Measurements from ENCODE around the gene PDCD1. TPM values are rescaled to one million over a fixed set of nuclear protein-coding genes. Genes with fewer than 3 reads are reported as not detected.

PDCD1 gene
- polyA plus RNA-seq, 1 donor = 0.31 TPM

DNA sequence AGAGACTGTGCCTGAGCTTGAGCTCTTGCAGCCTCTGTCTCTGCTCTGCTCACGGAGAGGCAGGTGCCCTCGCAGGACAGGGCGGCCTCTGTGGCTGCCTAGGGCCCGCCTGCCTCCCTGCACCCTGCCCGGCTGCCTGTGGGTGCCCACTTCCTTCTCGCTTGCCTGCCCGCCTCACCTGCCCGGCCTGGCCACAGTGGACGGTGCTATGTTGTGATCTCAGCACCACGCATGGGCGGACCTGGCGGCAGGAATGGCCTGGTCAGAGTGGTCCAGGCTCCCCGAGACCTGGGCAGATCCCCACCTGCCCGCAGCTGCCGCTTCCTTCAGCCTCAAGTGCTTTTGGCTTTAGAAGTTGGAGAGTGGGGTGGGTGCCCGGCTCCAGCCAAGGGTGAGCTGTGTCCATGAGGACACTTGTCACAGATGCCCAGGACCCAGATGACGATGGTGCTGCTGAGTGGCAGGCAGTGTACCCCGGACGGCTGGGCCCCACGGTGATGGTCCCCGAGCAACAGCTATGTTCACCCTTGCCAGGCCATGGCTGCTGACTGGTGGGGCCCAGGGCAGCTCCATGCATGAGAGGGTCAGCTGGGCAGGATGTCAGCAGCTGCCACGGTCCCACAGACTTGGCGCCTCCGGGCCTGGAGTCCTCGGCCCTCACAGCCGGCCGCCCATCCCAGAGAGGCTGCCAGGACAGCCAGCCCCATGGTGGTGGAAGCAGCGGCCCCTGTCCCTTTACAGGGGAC lies 36.2 kb upstream of the PDCD1 start:
- Histone ChIP-seq H3K36me3 (ENCODE audit: control insufficient read depth, insufficient read depth, low read length) (no peaks in the 10 kb centered on the region), H3K27ac (ENCODE audit: low read length) (no peak overlapping the region), H3K4me1 (ENCODE audit: control insufficient read depth, insufficient read depth, low read length) (no peaks in the 10 kb centered on the region), H3K27me3 (ENCODE audit: control insufficient read depth, insufficient read depth, low read length) (no peaks in the 10 kb centered on the region), H3K4me3 (ENCODE audit: low read length) (no peak overlapping the region), H3K9me3 (ENCODE audit: control insufficient read depth, low read depth, low read length) (no peaks in the 10 kb centered on the region)
- no peak for DNase-seq
- WGBS (ENCODE audit: insufficient coverage, low lambda C conversion rate) = no CpG with 5 or more reads among the region's 28 CpGs

DNA sequence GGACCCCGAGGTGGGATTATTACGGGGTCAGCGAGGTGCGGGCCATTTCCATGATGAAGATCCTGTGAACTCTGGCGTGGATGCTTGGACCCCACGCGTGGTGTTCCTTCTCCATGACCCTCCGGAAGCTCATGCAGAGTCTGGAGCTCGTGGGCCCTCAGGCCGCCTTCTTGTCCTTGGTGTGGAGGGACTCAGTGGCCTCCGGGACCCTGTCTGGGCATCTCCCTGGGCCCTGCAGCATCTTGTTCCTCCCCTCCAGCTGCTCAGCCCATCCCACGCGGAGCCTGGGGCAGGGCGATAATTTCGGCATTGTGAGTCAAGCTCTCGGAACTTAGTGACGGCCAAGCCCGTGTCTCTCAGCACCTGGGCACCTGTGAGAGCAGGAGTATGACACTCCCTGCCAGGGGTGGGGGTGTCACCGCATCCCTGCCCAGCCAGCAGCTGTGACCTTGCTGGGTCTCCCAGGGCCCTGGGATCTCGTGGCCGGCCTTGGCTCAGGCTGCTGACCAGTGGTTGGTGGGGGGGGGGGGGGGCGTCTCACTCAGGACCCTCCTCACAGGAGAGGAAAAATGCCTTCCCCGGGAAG lies 35.5 kb upstream of the PDCD1 start:
- Histone ChIP-seq H3K27me3 (ENCODE audit: control insufficient read depth, insufficient read depth, low read length) (no peaks in the 10 kb centered on the region), H3K4me1 (ENCODE audit: control insufficient read depth, insufficient read depth, low read length) (no peaks in the 10 kb centered on the region), H3K4me3 (ENCODE audit: low read length) (no peak overlapping the region), H3K9me3 (ENCODE audit: control insufficient read depth, low read depth, low read length) (no peaks in the 10 kb centered on the region), H3K27ac (ENCODE audit: low read length) (no peak overlapping the region), H3K36me3 (ENCODE audit: control insufficient read depth, insufficient read depth, low read length) (no peaks in the 10 kb centered on the region)
- WGBS (ENCODE audit: insufficient coverage, low lambda C conversion rate) = no CpG with 5 or more reads among the region's 23 CpGs
- no peak for DNase-seq

DNA sequence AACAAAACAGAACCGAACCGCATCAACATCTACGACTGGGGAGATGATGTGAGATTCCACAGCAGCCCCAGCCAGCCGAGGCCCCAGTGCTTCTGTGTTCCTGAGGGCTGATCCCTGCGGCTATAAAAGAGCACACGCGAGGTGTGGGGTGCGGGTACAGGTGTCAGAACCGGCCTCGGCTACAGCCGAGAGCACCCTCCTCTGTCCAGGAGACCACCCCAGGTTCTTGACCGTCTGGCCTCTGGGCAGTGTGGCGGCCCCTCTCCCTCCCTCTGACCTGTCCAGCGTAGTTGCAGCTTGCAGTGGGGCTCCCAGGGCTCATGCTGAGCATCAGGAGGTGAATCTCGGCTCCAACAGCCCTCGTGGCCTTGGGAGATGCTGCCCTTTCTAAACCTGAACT lies 34.6 kb upstream of the PDCD1 start:
- 60% methylated on average over 1 of the region's 16 CpGs for WGBS (ENCODE audit: insufficient coverage, low lambda C conversion rate)
- H3K4me1 ChIP-seq (ENCODE audit: control insufficient read depth, insufficient read depth, low read length) = no peaks in the 10 kb centered on the region
- no peak overlapping the region for H3K27ac ChIP-seq (ENCODE audit: low read length)
- H3K36me3 ChIP-seq (ENCODE audit: control insufficient read depth, insufficient read depth, low read length) = no peaks in the 10 kb centered on the region
- H3K9me3 ChIP-seq (ENCODE audit: control insufficient read depth, low read depth, low read length) = no peaks in the 10 kb centered on the region
- H3K27me3 ChIP-seq (ENCODE audit: control insufficient read depth, insufficient read depth, low read length) = no peaks in the 10 kb centered on the region
- no peak overlapping the region for H3K4me3 ChIP-seq (ENCODE audit: low read length)
- no peak for DNase-seq

DNA sequence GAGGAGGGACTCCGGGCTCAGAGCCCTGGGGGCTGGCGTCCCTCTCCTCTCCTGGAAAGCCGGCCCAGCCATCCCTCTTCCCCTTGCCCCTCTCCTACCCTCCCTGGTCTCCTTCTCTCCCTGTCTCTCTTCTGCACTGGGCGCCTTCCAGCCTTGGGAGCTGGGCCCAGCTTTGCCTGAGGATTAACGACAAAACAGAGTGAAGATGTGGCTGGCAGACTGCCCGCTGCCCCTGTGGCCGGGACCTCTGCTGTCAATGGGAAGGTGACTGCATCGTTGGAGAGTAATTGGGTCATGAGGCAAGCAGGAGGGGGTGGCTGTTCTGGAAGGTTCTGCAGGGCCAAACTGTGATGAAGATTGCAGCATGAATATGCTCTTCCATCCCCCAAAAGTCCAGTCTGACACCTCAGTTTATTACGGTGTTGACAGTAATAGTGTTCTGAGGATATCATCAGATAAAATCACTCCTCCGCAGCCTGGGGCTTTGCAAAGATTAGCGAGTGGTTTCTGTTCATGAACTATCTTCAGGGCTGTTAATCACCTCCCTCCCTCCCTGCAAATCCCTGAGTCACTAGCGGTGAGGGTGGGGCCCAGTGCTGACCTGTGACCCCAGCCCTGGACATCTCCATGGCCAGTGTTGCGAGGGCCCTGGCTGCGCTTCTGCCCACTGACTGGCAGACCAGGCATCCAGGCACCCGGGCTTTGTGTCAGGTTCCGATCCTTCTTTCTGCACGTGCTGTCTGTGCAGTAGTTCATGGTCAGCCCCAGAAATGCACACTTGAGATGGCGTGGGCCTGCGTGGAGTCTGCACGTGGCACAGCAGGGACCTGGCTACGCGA lies 33.8 kb upstream of the PDCD1 start:
- WGBS (ENCODE audit: insufficient coverage, low lambda C conversion rate) = 100% methylated on average over 1 of the region's 22 CpGs
- no peaks in the 10 kb centered on the region for H3K27me3 ChIP-seq (ENCODE audit: control insufficient read depth, insufficient read depth, low read length)
- no peak for DNase-seq
- no peak overlapping the region for H3K27ac ChIP-seq (ENCODE audit: low read length)
- no peaks in the 10 kb centered on the region for H3K9me3 ChIP-seq (ENCODE audit: control insufficient read depth, low read depth, low read length)
- no peak overlapping the region for H3K4me3 ChIP-seq (ENCODE audit: low read length)
- H3K4me1 ChIP-seq (ENCODE audit: control insufficient read depth, insufficient read depth, low read length) = no peaks in the 10 kb centered on the region
- no peaks in the 10 kb centered on the region for H3K36me3 ChIP-seq (ENCODE audit: control insufficient read depth, insufficient read depth, low read length)

- Histone ChIP-seq H3K9me3 (ENCODE audit: control insufficient read depth, low read depth, low read length) (no peaks in the 10 kb centered on the region), H3K4me1 (ENCODE audit: control insufficient read depth, insufficient read depth, low read length) (no peaks in the 10 kb centered on the region), H3K27ac (ENCODE audit: low read length) (no peak overlapping the region), H3K36me3 (ENCODE audit: control insufficient read depth, insufficient read depth, low read length) (no peaks in the 10 kb centered on the region), H3K4me3 (ENCODE audit: low read length) (no peak overlapping the region), H3K27me3 (ENCODE audit: control insufficient read depth, insufficient read depth, low read length) (no peaks in the 10 kb centered on the region)
- 100% methylated on average over 1 of the region's 3 CpGs for WGBS (ENCODE audit: insufficient coverage, low lambda C conversion rate)
- DNase-seq = no peak
Measured at GRCh38 chr2:241891988-241892298, 33.2 kb upstream of the PDCD1 start.

DNA sequence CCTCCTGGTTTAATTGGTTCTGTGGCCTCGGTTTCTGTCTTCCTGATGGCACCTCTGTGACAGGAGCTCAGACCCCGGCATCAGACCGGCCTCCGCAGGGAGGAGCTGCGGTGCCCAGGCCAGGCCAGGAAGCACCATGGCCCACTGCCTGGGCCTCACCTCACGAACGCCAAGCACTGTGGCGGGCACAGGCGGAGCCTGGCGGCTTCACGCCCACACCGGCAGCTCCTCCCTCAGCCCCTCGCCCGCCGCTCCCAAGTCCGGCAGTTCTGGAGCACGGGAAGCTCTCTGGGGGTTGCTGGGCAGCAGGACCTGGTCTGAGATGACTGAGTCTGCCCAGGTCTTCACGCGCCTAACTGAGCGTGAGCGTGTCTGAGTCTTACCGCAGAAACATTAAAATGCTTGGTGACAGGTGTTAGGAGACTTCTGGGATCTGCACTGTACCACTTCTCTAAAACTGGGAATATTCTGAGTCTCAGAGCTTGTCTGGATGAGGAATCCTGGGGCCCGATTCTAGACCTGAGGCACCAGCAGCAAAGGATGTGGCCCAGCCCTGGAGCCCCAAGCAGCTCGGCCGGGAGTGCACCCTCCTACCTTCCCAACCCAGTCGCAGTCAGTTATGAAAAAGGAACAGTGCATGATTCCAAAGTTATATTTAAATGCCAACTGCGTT lies 32.8 kb upstream of the PDCD1 start:
- no peak for DNase-seq
- no peak overlapping the region for H3K27ac ChIP-seq (ENCODE audit: low read length)
- no CpG with 5 or more reads among the region's 27 CpGs for WGBS (ENCODE audit: insufficient coverage, low lambda C conversion rate)
- no peaks in the 10 kb centered on the region for H3K36me3 ChIP-seq (ENCODE audit: control insufficient read depth, insufficient read depth, low read length)
- H3K27me3 ChIP-seq (ENCODE audit: control insufficient read depth, insufficient read depth, low read length) = no peaks in the 10 kb centered on the region
- no peak overlapping the region for H3K4me3 ChIP-seq (ENCODE audit: low read length)
- H3K9me3 ChIP-seq (ENCODE audit: control insufficient read depth, low read depth, low read length) = no peaks in the 10 kb centered on the region
- no peaks in the 10 kb centered on the region for H3K4me1 ChIP-seq (ENCODE audit: control insufficient read depth, insufficient read depth, low read length)

GRCh38 chr2:241890524-241891235 lies 32.0 kb upstream of the PDCD1 start:
- WGBS (ENCODE audit: insufficient coverage, low lambda C conversion rate) = 50% methylated on average over 1 of the region's 29 CpGs
- no peak for DNase-seq
- H3K27ac ChIP-seq (ENCODE audit: low read length) = no peak overlapping the region

DNA sequence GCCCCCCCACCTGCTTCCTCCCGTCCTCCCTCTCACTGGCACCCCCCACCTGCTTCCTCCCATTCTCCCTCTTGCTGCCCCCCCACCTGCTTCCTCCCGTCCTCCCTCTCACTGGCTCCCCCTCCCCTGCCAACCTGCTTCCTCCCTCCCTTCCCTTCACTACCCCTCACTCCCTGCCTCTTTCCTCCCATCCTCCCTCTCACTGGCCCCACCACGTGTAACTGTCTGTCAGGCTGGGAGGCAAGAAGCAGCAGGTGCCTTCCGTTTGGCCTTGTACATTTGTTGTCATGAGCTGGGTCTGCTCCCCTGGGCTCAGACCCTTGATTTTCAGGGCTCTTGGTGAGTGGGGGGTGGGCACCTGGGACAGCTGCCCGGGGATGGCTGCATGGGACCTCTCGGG lies 29.9 kb upstream of the PDCD1 start:
- no peaks in the 10 kb centered on the region for H3K4me1 ChIP-seq (ENCODE audit: control insufficient read depth, insufficient read depth, low read length)
- H3K36me3 ChIP-seq (ENCODE audit: control insufficient read depth, insufficient read depth, low read length) = no peaks in the 10 kb centered on the region
- H3K9me3 ChIP-seq (ENCODE audit: control insufficient read depth, low read depth, low read length) = no peaks in the 10 kb centered on the region
- WGBS (ENCODE audit: insufficient coverage, low lambda C conversion rate) = 80% methylated on average over 1 of the region's 6 CpGs
- H3K27me3 ChIP-seq (ENCODE audit: control insufficient read depth, insufficient read depth, low read length) = no peaks in the 10 kb centered on the region
- H3K4me3 ChIP-seq (ENCODE audit: low read length) = no peak overlapping the region
- no peak overlapping the region for H3K27ac ChIP-seq (ENCODE audit: low read length)
- DNase-seq = no peak

More at GRCh38 chr2:241890524-241891235, 32.0 kb upstream of the PDCD1 start:
- no peaks in the 10 kb centered on the region for H3K27me3 ChIP-seq (ENCODE audit: control insufficient read depth, insufficient read depth, low read length)
- no peaks in the 10 kb centered on the region for H3K4me1 ChIP-seq (ENCODE audit: control insufficient read depth, insufficient read depth, low read length)
- no peak overlapping the region for H3K4me3 ChIP-seq (ENCODE audit: low read length)
- no peaks in the 10 kb centered on the region for H3K36me3 ChIP-seq (ENCODE audit: control insufficient read depth, insufficient read depth, low read length)
- H3K9me3 ChIP-seq (ENCODE audit: control insufficient read depth, low read depth, low read length) = no peaks in the 10 kb centered on the region

GRCh38 chr2:241887806-241888522 lies 29.3 kb upstream of the PDCD1 start:
- Histone ChIP-seq H3K9me3 (ENCODE audit: control insufficient read depth, low read depth, low read length) (no peaks in the 10 kb centered on the region), H3K27ac (ENCODE audit: low read length) (no peak overlapping the region), H3K27me3 (ENCODE audit: control insufficient read depth, insufficient read depth, low read length) (no peaks in the 10 kb centered on the region), H3K4me1 (ENCODE audit: control insufficient read depth, insufficient read depth, low read length) (no peaks in the 10 kb centered on the region), H3K36me3 (ENCODE audit: control insufficient read depth, insufficient read depth, low read length) (no peaks in the 10 kb centered on the region), H3K4me3 (ENCODE audit: low read length) (no peak overlapping the region)
- no peak for DNase-seq
- WGBS (ENCODE audit: insufficient coverage, low lambda C conversion rate) = no CpG with 5 or more reads among the region's 24 CpGs

Measured in large intestine (tissue), 3 donors.